ENCODE data around the gene SNX25.

DNA sequence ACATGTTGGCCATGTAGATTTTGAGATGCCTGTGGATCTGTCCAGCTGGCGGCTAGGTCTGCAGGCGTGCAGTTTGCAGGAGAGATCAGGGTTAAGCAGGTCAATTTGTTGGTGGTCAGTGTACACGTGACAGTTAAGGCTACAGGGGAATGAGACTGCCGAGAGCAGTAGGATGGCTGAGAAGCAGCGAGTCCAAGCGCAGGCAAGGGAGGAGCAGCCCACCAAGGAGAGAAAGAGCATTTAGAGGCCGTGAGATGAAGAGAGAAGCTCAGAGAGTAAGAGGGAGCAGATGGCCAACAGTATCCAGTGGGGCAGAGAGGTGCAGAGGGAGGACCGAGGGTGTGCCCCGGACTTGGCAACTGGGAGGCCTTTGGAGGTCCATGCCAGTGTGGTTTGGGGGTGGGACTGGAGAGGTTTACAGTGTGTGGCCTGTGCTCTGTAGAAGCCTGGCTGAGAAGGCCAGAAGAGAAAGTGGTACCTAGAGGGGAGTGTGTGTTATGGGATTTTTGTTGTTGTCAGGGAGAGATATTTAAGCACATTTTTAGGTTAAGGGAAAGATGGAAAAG is 18.4 kb downstream of the SNX25 start:
- no peak for TF ChIP-seq POLR2AphosphoS5 (IDR thresholded peaks at IDR 0.05; ENCODE audit: low read depth, low read length)
- no peak for TF ChIP-seq SIN3A (IDR thresholded peaks at IDR 0.05; ENCODE audit: borderline replicate concordance, insufficient read depth, low read length)
